ENCODE results near the gene PRKAB2. TPM values are rescaled to one million over a fixed set of nuclear protein-coding genes. Genes with fewer than 3 reads are reported as not detected.

PRKAB2 gene
- total RNA-seq = 1 to 10 TPM in 1 of 2 donors, under 1 TPM in 1; 0.57 to 8.6 TPM

GRCh38 chr1:147172168-147173016 lies at the start of gene PRKAB2:
Gene PRKAB2 (minus strand): TSS chr1:147172470. CDS start chr1:147172144, 326 bp downstream.
- ATAC-seq = peak; percentile 91 to 92
- DNase-seq (ENCODE audit: low spot score in 2 of 2) = peak; percentile 91 to 96
- peaks cover 13 to 38% of the 10 kb centered on the region in 2 donors for H3K36me3 Mint-ChIP-seq
- peak within 1 kb of the TSS; percentile 93 to 98 for H3K27ac Mint-ChIP-seq
- peaks cover under 1 to 16% of the 10 kb centered on the region in 2 donors for H3K9me3 Mint-ChIP-seq

- no peak for DNase-seq (ENCODE audit: low spot score in 2 of 2)
- H3K36me3 Mint-ChIP-seq = no peaks in the 10 kb centered on the region
- H3K9me3 Mint-ChIP-seq = no peaks in the 10 kb centered on the region
- ATAC-seq = no peak
- no peak overlapping the region for H3K27ac Mint-ChIP-seq
Observed at GRCh38 chr1:147218606-147219005, 46.3 kb upstream of the PRKAB2 start.

- Mint-ChIP-seq H3K9me3 (no peaks in the 10 kb centered on the region), H3K27ac (peak overlapping the region in 1 of 2 donors; percentile 5), H3K36me3 (no peaks in the 10 kb centered on the region)
- DNase-seq (ENCODE audit: low spot score in 2 of 2) = no peak
- no peak for ATAC-seq
Observed at GRCh38 chr1:147217141-147217540, 44.9 kb upstream of the PRKAB2 start.

- Mint-ChIP-seq H3K27ac (no peak overlapping the region), H3K9me3 (no peaks in the 10 kb centered on the region), H3K36me3 (no peaks in the 10 kb centered on the region)
- DNase-seq (ENCODE audit: low spot score in 2 of 2) (no peak), ATAC-seq (peak in 1 of 2 donors; percentile 40)
Observed at GRCh38 chr1:147216124-147216523, 43.9 kb upstream of the PRKAB2 start.

- Mint-ChIP-seq H3K36me3 (no peaks in the 10 kb centered on the region), H3K27ac (no peak overlapping the region), H3K9me3 (no peaks in the 10 kb centered on the region)
- ATAC-seq (no peak), DNase-seq (ENCODE audit: low spot score in 2 of 2) (no peak)
Observed at GRCh38 chr1:147215540-147215916, 43.3 kb upstream of the PRKAB2 start.

GRCh38 chr1:147214842-147215539 lies 42.7 kb upstream of the PRKAB2 start:
- ATAC-seq (no peak), DNase-seq (ENCODE audit: low spot score in 2 of 2) (no peak)
- Mint-ChIP-seq H3K36me3 (no peaks in the 10 kb centered on the region), H3K9me3 (no peaks in the 10 kb centered on the region), H3K27ac (no peak overlapping the region)

GRCh38 chr1:147214325-147214724 lies 42.1 kb upstream of the PRKAB2 start:
- no peak for ATAC-seq
- H3K9me3 Mint-ChIP-seq = no peaks in the 10 kb centered on the region
- DNase-seq (ENCODE audit: low spot score in 2 of 2) = no peak
- no peak overlapping the region for H3K27ac Mint-ChIP-seq
- no peaks in the 10 kb centered on the region for H3K36me3 Mint-ChIP-seq

GRCh38 chr1:147213271-147213670 lies 41.0 kb upstream of the PRKAB2 start:
- H3K27ac Mint-ChIP-seq = no peak overlapping the region
- H3K36me3 Mint-ChIP-seq = no peaks in the 10 kb centered on the region
- H3K9me3 Mint-ChIP-seq = no peaks in the 10 kb centered on the region
- DNase-seq (ENCODE audit: low spot score in 2 of 2) (no peak), ATAC-seq (peak in 1 of 2 donors; percentile 57)

- ATAC-seq = no peak
- no peaks in the 10 kb centered on the region for H3K36me3 Mint-ChIP-seq
- H3K9me3 Mint-ChIP-seq = no peaks in the 10 kb centered on the region
- no peak overlapping the region for H3K27ac Mint-ChIP-seq
- DNase-seq (ENCODE audit: low spot score in 2 of 2) = no peak
Observed at GRCh38 chr1:147211577-147211976, 39.3 kb upstream of the PRKAB2 start.

GRCh38 chr1:147210987-147211386 lies 38.7 kb upstream of the PRKAB2 start:
- ATAC-seq (no peak), DNase-seq (ENCODE audit: low spot score in 2 of 2) (no peak)
- no peaks in the 10 kb centered on the region for H3K9me3 Mint-ChIP-seq
- H3K36me3 Mint-ChIP-seq = no peaks in the 10 kb centered on the region
- H3K27ac Mint-ChIP-seq = no peak overlapping the region

GRCh38 chr1:147209825-147210821 lies 37.9 kb upstream of the PRKAB2 start:
- Mint-ChIP-seq H3K36me3 (no peaks in the 10 kb centered on the region), H3K27ac (no peak overlapping the region), H3K9me3 (no peaks in the 10 kb centered on the region)
- ATAC-seq (no peak), DNase-seq (ENCODE audit: low spot score in 2 of 2) (no peak)

GRCh38 chr1:147208619-147209018 lies 36.3 kb upstream of the PRKAB2 start:
- no peak for DNase-seq (ENCODE audit: low spot score in 2 of 2)
- Mint-ChIP-seq H3K36me3 (no peaks in the 10 kb centered on the region), H3K27ac (no peak overlapping the region), H3K9me3 (no peaks in the 10 kb centered on the region)
- ATAC-seq = no peak

- no peak for ATAC-seq
- no peaks in the 10 kb centered on the region for H3K36me3 Mint-ChIP-seq
- H3K27ac Mint-ChIP-seq = no peak overlapping the region
- no peaks in the 10 kb centered on the region for H3K9me3 Mint-ChIP-seq
- no peak for DNase-seq (ENCODE audit: low spot score in 2 of 2)
Observed at GRCh38 chr1:147207192-147207591, 34.9 kb upstream of the PRKAB2 start.

GRCh38 chr1:147204080-147204479 lies 31.8 kb upstream of the PRKAB2 start:
- Mint-ChIP-seq H3K36me3 (no peaks in the 10 kb centered on the region), H3K9me3 (no peaks in the 10 kb centered on the region), H3K27ac (no peak overlapping the region)
- ATAC-seq (no peak), DNase-seq (ENCODE audit: low spot score in 2 of 2) (no peak)

GRCh38 chr1:147202576-147202975 lies 30.3 kb upstream of the PRKAB2 start:
- Mint-ChIP-seq H3K36me3 (peaks cover 0 to 6% of the 10 kb centered on the region in 2 donors), H3K9me3 (peaks cover 0 to 2% of the 10 kb centered on the region in 2 donors), H3K27ac (no peak overlapping the region)
- ATAC-seq (no peak), DNase-seq (ENCODE audit: low spot score in 2 of 2) (no peak)

GRCh38 chr1:147201786-147202185 lies 29.5 kb upstream of the PRKAB2 start:
- ATAC-seq (no peak), DNase-seq (ENCODE audit: low spot score in 2 of 2) (no peak)
- Mint-ChIP-seq H3K27ac (no peak overlapping the region), H3K36me3 (peaks cover 0 to 8% of the 10 kb centered on the region in 2 donors), H3K9me3 (peaks cover 0 to 6% of the 10 kb centered on the region in 2 donors)
